ENCODE results near the gene DNM3.

DNM3 gene

DNA sequence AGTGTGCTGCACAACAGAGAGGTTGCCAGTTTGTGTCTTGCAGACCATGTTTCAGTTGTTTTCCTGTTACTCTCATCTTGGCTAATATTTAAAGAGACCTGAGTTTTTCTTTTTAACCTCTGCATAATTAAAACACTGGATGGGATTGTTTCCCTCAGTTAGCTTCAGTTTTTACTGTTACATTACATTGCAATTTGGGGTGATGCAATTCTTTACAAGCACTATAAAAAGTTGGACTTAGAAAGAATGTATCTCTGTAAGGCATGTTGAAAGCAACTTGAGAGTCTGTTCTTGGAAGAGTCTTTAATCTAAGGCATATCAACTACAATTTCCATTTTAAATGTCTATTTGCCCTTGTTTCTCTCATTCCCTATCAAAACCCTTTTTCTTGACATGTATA is 99.1 kb downstream of the DNM3 start:
- DNase-seq: no peak
- H3K27ac Mint-ChIP-seq: no peak overlapping the region
- no peaks in the 10 kb centered on the region for H3K36me3 Mint-ChIP-seq (ENCODE audit: low read depth)
- H3K9me3 Mint-ChIP-seq: no peaks in the 10 kb centered on the region
- H3K4me3 Mint-ChIP-seq: no peak overlapping the region
- H3K4me1 Mint-ChIP-seq (ENCODE audit: low read depth): no peaks in the 10 kb centered on the region
- no peaks in the 10 kb centered on the region for H3K27me3 Mint-ChIP-seq

DNA sequence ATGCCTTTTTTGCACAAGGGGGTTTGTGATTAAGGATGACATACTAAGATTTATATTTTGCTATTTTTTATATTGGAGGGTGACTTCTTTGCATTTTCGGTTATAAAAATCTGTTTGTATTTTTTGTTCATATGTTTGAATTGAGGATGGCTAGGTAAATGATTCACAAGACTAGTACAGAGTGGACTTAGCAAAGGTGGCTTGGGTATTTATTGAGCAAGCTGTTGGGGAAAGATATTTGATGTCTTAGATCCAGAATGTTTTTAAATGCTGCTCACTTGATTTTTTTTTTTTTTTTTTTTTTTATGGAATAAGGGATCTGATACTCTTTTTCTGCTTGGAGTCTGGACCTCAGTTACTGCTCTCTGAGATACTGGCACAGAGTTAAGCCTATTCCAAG is 100.6 kb downstream of the DNM3 start:
- Mint-ChIP-seq H3K9me3 (no peaks in the 10 kb centered on the region), H3K36me3 (ENCODE audit: low read depth) (no peaks in the 10 kb centered on the region), H3K27ac (no peak overlapping the region), H3K4me3 (no peak overlapping the region), H3K27me3 (no peaks in the 10 kb centered on the region), H3K4me1 (ENCODE audit: low read depth) (no peaks in the 10 kb centered on the region)
- DNase-seq: no peak

DNA sequence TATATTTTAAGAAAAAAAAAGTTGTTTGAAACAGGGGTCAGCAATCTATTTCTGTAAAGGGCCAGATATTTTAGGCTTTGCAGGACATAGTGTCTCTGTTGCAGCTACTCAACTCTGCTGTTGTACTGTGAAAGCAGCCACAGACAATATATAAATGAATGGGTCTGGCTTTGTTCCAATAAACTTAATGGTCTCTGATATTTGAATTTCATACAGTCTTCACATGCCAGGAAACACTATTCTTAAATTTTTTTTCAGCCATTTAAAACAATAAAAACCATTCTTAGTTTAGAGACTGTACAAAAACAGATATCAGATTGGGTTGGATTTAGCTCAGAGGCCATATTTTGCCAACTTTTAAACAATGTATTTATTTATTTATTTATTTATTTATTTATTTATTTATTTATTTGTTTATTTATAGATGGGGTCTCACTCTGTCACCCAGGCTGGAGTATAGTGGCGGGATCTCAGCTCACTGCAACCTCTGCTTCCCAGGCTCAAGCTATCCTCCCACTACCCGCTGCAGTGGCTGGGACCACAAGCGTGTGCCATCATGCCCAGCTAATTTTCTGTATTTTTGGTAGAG is 102.8 kb downstream of the DNM3 start:
- Mint-ChIP-seq H3K9me3 (no peaks in the 10 kb centered on the region), H3K27me3 (no peaks in the 10 kb centered on the region), H3K27ac (no peak overlapping the region), H3K4me3 (no peak overlapping the region), H3K4me1 (ENCODE audit: low read depth) (no peaks in the 10 kb centered on the region), H3K36me3 (ENCODE audit: low read depth) (no peaks in the 10 kb centered on the region)
- no peak for DNase-seq

DNA sequence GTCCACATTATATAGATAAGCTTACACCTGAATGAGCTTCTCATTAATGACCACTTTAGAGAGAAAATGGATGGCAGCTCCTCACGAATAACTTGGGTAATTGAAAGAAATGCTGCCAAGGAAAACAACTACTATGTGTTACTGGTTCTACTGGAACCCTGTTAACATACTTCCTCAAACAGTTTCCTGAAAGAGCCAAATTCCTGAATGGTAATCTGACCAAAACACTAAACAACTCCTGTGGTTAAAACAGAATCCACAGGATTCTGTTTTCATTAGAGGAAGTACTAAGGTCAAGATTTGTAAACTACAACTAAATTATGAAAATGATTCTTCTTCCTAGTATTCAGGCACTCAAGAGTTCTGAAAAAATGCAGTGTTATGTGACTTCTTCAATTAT is 107.2 kb downstream of the DNM3 start:
- no peaks in the 10 kb centered on the region for H3K36me3 Mint-ChIP-seq (ENCODE audit: low read depth)
- no peak for DNase-seq
- no peaks in the 10 kb centered on the region for H3K27me3 Mint-ChIP-seq
- no peak overlapping the region for H3K27ac Mint-ChIP-seq
- H3K4me1 Mint-ChIP-seq (ENCODE audit: low read depth): no peaks in the 10 kb centered on the region
- H3K9me3 Mint-ChIP-seq: no peaks in the 10 kb centered on the region
- H3K4me3 Mint-ChIP-seq: no peak overlapping the region

DNA sequence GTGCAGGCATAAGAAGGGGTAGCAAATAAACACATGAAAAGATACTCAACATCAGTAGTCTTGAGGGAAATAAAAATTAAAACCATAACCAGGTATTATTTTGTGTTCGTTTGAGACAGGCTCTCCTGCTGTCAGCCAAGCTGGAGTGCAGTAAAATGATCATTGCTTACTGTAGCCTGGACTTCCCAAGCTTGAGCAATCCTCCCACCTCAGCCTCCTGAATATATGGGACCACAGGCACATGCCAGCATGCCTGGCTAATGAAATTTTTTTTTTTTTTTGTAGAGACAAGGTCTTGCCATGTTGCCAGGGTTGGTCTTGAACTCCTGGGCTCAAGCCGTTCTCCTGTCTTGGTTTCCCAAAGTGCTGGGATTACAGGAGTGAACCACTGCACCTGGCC is 108.0 kb downstream of the DNM3 start:
- Mint-ChIP-seq H3K36me3 (ENCODE audit: low read depth) (no peaks in the 10 kb centered on the region), H3K4me3 (no peak overlapping the region), H3K27me3 (peaks cover 4% of the 10 kb centered on the region), H3K27ac (no peak overlapping the region), H3K4me1 (ENCODE audit: low read depth) (no peaks in the 10 kb centered on the region), H3K9me3 (no peaks in the 10 kb centered on the region)
- DNase-seq: no peak

DNA sequence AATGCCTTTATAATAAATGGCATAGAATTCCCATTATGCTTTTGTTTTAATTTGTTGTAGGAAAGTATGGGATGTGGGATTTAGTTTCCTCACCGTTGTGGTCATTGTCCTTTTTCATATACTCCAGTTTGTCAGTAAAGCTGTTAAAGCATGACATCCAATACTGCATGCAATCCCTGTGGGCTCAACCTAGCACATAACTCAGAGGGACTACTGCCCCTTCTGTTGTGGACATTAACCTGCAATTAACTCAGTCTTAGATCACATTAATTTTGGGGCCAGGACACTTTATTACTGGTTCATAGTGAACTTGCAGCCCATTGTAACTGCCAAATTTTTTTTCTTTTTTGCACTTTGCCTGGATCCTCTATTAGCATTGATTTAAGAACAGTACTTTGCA is 112.5 kb downstream of the DNM3 start:
- DNase-seq: no peak
- Mint-ChIP-seq H3K27ac (no peak overlapping the region), H3K27me3 (peaks cover 6% of the 10 kb centered on the region), H3K36me3 (ENCODE audit: low read depth) (no peaks in the 10 kb centered on the region), H3K4me3 (no peak overlapping the region), H3K4me1 (ENCODE audit: low read depth) (no peaks in the 10 kb centered on the region), H3K9me3 (no peaks in the 10 kb centered on the region)

DNA sequence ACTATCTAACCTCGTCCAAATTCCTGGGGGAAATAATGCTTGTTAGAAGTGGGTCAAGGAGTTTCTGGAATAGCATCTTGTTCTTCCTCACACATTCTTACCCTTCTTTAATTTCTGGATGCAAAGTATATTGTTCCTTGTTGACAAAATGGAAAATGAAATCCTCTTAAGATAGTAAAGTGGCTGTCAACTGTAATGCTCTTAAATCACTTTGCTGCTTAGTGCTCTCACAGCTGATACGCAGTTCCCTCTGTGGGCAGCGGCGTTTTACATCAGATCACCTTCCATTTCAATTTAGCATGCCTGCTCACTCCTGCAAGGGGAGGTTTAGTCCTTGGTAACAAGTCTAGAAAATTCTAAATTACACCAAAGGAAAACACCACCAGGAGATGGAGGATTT is 113.1 kb downstream of the DNM3 start:
- no peak overlapping the region for H3K4me3 Mint-ChIP-seq
- H3K4me1 Mint-ChIP-seq (ENCODE audit: low read depth): no peaks in the 10 kb centered on the region
- no peak for DNase-seq
- no peak overlapping the region for H3K27ac Mint-ChIP-seq
- H3K9me3 Mint-ChIP-seq: no peaks in the 10 kb centered on the region
- H3K27me3 Mint-ChIP-seq: peaks cover 6% of the 10 kb centered on the region
- no peaks in the 10 kb centered on the region for H3K36me3 Mint-ChIP-seq (ENCODE audit: low read depth)

DNA sequence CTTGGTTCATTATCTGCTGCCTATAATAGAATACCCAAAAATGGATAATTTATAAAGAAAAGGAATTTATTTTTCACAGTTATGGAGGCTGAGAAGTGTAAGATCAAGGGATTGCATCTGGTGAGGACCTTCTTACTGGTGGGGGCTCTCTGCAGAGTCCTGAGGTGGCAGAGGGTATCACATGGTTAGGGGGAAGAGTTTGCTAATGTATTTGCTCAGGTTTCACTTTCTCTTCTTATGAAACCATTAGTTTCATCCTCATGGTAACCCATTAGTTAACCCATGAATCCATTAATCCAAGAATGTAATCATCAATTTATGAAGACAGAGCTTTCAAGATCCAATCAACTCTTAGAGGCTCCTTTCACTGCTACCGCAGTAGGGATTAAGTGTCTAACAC is 120.6 kb downstream of the DNM3 start:
- no peak for DNase-seq
- Mint-ChIP-seq H3K36me3 (ENCODE audit: low read depth) (no peaks in the 10 kb centered on the region), H3K9me3 (no peaks in the 10 kb centered on the region), H3K4me1 (ENCODE audit: low read depth) (peaks cover 2% of the 10 kb centered on the region), H3K4me3 (no peak overlapping the region), H3K27me3 (no peaks in the 10 kb centered on the region), H3K27ac (no peak overlapping the region)

DNA sequence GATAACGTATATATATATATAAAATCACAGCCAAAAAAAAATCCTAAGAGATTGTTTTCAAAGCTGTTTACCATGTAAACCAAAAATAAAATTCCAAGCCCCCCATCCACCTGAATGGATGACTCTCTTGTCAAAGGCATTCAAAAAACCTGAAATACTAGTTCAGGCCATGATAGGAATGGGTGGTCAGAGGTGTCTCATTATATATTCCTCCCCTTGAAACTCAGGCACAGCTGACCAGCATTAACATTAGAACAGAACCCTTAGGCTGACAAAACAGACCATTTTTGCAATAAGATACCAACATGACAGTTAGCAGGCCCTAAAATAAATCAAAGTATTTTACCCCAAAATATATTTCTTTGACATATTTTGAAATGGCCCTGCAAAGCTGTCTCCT is 122.5 kb downstream of the DNM3 start:
- Mint-ChIP-seq H3K4me3 (no peak overlapping the region), H3K9me3 (no peaks in the 10 kb centered on the region), H3K4me1 (ENCODE audit: low read depth) (peaks cover 2% of the 10 kb centered on the region), H3K36me3 (ENCODE audit: low read depth) (no peaks in the 10 kb centered on the region), H3K27ac (no peak overlapping the region), H3K27me3 (no peaks in the 10 kb centered on the region)
- no peak for DNase-seq

DNA sequence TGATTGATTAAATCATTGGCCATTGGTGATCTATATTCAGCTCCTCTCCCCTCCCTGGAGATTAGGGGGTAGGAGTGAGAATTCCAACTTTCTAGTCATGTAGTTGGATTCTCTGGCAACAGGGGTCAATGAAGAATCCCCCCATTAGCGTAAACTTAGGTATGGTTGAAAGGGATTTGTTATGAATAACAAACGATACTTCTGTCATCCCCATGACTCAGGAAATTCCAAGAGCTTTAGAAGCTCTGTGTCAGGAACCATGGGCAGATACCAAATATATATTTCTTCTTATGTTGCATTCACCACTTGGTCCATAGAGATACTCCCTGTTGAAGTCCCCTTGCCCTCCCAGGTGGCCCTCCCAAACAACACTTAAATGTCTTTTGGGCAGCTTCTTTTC is 124.5 kb downstream of the DNM3 start:
- no peaks in the 10 kb centered on the region for H3K9me3 Mint-ChIP-seq
- DNase-seq: no peak

DNA sequence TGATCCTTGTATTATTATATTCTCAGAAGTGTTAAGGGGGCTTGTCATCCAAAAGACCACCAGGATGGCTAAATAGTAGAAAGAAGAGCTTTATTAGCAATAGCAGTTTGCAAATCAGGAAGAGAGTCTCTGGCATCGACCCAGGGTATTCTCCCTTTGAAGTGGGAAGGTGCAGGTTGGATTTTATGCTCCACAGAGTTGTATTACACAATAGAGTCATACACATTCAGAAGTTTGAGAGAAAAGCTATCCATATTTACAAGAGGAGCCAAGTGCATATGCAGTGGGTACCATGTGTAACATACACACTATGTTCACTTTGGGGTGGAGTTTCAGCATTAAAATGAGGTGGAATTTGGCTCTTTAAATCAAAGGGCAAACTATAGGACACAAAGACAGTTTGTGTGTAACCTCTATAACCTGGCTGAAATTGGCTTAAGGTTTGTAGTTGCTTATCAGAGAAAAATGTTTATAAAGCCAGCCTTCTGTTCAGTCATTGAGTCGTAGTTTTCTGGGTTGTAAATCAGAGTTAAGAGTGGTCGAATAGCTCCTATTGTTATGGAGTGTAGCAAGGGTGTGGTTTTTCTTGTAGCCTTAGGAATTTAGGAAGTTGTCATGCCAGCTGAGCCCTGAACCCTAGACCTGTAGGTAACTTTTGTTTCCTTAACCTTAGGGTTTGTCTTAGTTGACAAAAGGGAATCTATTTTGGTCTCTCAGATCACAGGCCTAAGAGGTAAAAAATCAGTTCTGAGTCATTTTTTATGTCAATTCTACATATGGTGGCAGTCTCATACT is 125.3 kb downstream of the DNM3 start:
- Mint-ChIP-seq H3K36me3 (ENCODE audit: low read depth) (no peaks in the 10 kb centered on the region), H3K4me3 (no peak overlapping the region), H3K4me1 (ENCODE audit: low read depth) (peaks cover 2% of the 10 kb centered on the region), H3K27me3 (no peaks in the 10 kb centered on the region), H3K27ac (no peak overlapping the region), H3K9me3 (no peaks in the 10 kb centered on the region)
- DNase-seq: no peak

More for the DNA sequence above, 124.5 kb downstream of the DNM3 start:
- Mint-ChIP-seq H3K27me3 (no peaks in the 10 kb centered on the region), H3K36me3 (ENCODE audit: low read depth) (no peaks in the 10 kb centered on the region), H3K4me1 (ENCODE audit: low read depth) (peaks cover 2% of the 10 kb centered on the region), H3K4me3 (no peak overlapping the region), H3K27ac (no peak overlapping the region)

DNA sequence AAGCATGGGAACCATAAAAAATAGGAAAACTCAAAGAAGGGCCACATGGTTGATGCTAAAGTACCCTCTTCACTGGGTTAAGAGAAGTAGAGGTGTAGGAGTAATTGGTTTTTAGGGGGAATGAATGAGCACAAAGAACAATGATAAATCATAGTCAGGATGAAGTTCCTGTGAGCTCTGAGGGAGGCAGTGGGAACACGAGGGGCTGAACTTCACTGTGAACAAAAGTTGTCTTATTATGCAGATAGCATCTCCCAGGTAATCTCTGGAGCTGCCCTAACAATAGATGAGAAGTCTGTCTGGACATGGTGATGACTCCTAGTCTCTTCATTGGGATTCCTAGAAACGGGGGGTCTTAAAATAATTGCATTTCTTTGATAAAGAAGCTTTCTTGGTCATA is 127.9 kb downstream of the DNM3 start:
- no peaks in the 10 kb centered on the region for H3K4me1 Mint-ChIP-seq (ENCODE audit: low read depth)
- no peak overlapping the region for H3K4me3 Mint-ChIP-seq

DNA sequence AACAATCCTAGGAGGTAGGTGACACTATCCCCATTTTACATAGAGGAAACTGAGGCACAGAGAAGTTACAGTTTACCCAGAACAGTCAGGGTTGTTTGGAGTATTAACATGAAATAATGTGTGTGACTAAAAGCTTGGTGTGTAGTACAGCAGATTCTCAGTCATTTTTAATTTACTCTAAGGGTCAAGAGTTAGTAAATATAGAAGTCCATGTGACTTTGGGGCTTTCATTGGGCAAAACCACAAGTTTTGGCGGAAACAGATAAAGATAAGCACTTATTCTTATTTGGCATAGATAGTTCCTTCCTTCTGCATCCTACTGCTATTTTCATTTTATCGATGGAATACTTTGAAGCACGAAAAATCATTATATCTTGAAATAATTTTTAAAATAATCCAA is 128.5 kb downstream of the DNM3 start:
- Mint-ChIP-seq H3K27me3 (peaks cover 4% of the 10 kb centered on the region), H3K9me3 (no peaks in the 10 kb centered on the region), H3K4me3 (no peak overlapping the region), H3K27ac (no peak overlapping the region), H3K4me1 (ENCODE audit: low read depth) (no peaks in the 10 kb centered on the region), H3K36me3 (ENCODE audit: low read depth) (no peaks in the 10 kb centered on the region)
- no peak for DNase-seq

More for the DNA sequence above, 127.9 kb downstream of the DNM3 start:
- Mint-ChIP-seq H3K27ac (no peak overlapping the region), H3K27me3 (peaks cover 4% of the 10 kb centered on the region), H3K36me3 (ENCODE audit: low read depth) (no peaks in the 10 kb centered on the region), H3K9me3 (no peaks in the 10 kb centered on the region)
- no peak for DNase-seq

DNA sequence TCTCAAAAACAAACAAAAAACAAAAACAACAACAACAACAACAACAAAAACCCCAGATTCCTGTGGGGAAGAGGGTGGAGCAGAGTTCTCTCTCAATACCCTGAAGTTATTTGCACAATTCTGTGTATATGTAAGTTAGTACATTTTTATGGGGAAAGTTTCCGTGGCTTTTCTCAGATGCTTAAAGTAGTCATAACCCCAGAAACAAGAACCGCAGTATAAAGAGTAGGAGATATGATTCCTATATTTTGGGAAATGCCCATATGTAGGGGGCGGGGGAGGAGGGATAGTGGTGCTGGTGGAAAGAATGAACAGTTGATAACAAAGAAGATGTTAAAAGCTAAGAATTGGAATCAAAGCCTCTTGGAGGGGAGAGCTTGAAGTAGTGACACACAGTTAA is 131.5 kb downstream of the DNM3 start:
- DNase-seq: no peak
- H3K27me3 Mint-ChIP-seq: peaks cover 4% of the 10 kb centered on the region
- H3K36me3 Mint-ChIP-seq (ENCODE audit: low read depth): no peaks in the 10 kb centered on the region
- no peaks in the 10 kb centered on the region for H3K9me3 Mint-ChIP-seq
- no peak overlapping the region for H3K4me3 Mint-ChIP-seq
- H3K4me1 Mint-ChIP-seq (ENCODE audit: low read depth): no peaks in the 10 kb centered on the region
- no peak overlapping the region for H3K27ac Mint-ChIP-seq

DNA sequence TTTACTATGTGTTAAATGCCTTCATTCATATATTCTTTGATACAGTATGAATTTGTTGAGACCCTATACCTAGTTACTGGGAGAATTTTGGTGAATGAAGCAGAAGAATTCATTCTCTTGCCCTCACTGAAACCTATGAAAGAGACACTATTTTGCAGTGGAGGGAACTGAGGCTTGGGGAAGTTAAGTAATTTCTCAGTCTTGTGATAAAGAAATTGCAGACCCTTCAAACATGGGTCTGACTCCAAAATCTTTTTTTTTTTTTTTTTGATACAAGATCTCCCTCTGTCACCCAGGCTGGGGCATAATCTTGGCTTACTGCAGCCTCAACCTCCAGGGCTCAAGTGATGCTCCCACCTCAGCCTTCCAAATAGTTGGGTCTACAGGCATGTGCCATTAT is 132.1 kb downstream of the DNM3 start:
- H3K36me3 Mint-ChIP-seq (ENCODE audit: low read depth): no peaks in the 10 kb centered on the region
- no peak overlapping the region for H3K27ac Mint-ChIP-seq

More for the DNA sequence above, 132.1 kb downstream of the DNM3 start:
- peaks cover 4% of the 10 kb centered on the region for H3K27me3 Mint-ChIP-seq
- DNase-seq: no peak
- H3K4me3 Mint-ChIP-seq: no peak overlapping the region
- H3K4me1 Mint-ChIP-seq (ENCODE audit: low read depth): no peaks in the 10 kb centered on the region
- H3K9me3 Mint-ChIP-seq: no peaks in the 10 kb centered on the region
